H1 (cell line): Measurements from ENCODE around the gene MANBA. TPM values are rescaled to one million over a fixed set of nuclear protein-coding genes. Genes with fewer than 3 reads are reported as not detected.

Experiments used
- CTCF ChIA-PET: fragments of 300-600 bp; sonication (Branson Sonifier 250); formaldehyde crosslinking; loops from one replicate; lab custom pipeline; 2021; ENCODE audit not compliant: partially characterized antibody; lab: Charles Lee
- POLR2A ChIA-PET: fragments of 300-600 bp; sonication (Branson Sonifier 250); formaldehyde crosslinking; loops from one replicate; lab custom pipeline; 2021; ENCODE audit warnings: inconsistent platforms; ENCODE audit not compliant: partially characterized antibody; lab: Charles Lee
- DNase-seq, 2 experiments: peaks; one replicate each; pipeline versions ENCODE4 v3.0.0 to v3.0.0-alpha.2; 2010 to 2022; ENCODE audit warnings: low spot score in 2 of 2, low read depth in 1 of 2, mixed read lengths in 1 of 2
- FAIRE-seq: peaks from 2 replicates; lab custom pipeline; 2011; peaks lifted over from hg19 to GRCh38; lab: Jason Lieb, UNC
- H2AFZ ChIP-seq: 2 replicates; pipeline ENCODE4 v1.8.1; 2012; ENCODE audit warnings: low read length, inconsistent platforms
- H2AK5ac ChIP-seq: 2 replicates; pipeline ENCODE4 v1.6.1; 2013; ENCODE audit warnings: low read depth, low read length
- H2BK120ac ChIP-seq: replicated peaks from 2 replicates; pipeline ENCODE3; 2013; ENCODE audit warnings: low read depth, low read length, inconsistent platforms
- H2BK12ac ChIP-seq: 2 replicates; pipeline ENCODE4 v1.6.1; 2013; ENCODE audit warnings: low read depth, low read length
- H2BK15ac ChIP-seq: 2 replicates; pipeline ENCODE4 v1.6.1; 2013; ENCODE audit warnings: low read length
- H2BK20ac ChIP-seq: 2 replicates; pipeline ENCODE4 v1.6.1; 2013; ENCODE audit warnings: low read length
- H2BK5ac ChIP-seq: 2 replicates; pipeline ENCODE4 v1.6.1; 2013; ENCODE audit warnings: low read depth, low read length
- H3K14ac ChIP-seq: 2 replicates; pipeline ENCODE4 v1.6.1; 2013; ENCODE audit warnings: inconsistent platforms; ENCODE audit not compliant: insufficient read length
- H3K18ac ChIP-seq: 2 replicates; pipeline ENCODE4 v1.6.1; 2013; ENCODE audit warnings: low read length; ENCODE audit errors: extremely low read depth
- H3K23ac ChIP-seq: 2 replicates; pipeline ENCODE4 v1.6.1; 2013; ENCODE audit warnings: inconsistent platforms; ENCODE audit not compliant: insufficient read length
- H3K23me2 ChIP-seq: 2 replicates; pipeline ENCODE4 v1.6.1; 2013; ENCODE audit warnings: low read depth, low read length
- H3K27ac ChIP-seq: 2 replicates; pipeline ENCODE4 v1.6.1; 2011; ENCODE audit warnings: low read depth, low read length, inconsistent platforms
- H3K27me3 ChIP-seq, 4 experiments: replicated peaks in 1 of 4; 1 replicate in 1 of 4; 2 replicates in 3 of 4; pipeline versions ENCODE4 v1.6.1 to v1.8.1; 2011 to 2013; ENCODE audit warnings: low read length in 3 of 4, mild to moderate bottlenecking in 3 of 4, inconsistent platforms in 2 of 4, mixed read lengths in 2 of 4, moderate library complexity in 1 of 4; ENCODE audit not compliant: control insufficient read depth in 3 of 4, insufficient read depth in 3 of 4; ENCODE audit errors: extremely low read depth in 1 of 4
- H3K36me3 ChIP-seq, 4 experiments: 2 replicates each; pipeline versions ENCODE4 v1.6.1 to v1.8.1; 2011 to 2013; ENCODE audit warnings: mild to moderate bottlenecking in 4 of 4, low read length in 3 of 4, moderate library complexity in 2 of 4, control low read depth in 1 of 4, inconsistent platforms in 1 of 4; ENCODE audit not compliant: insufficient read depth in 4 of 4, control insufficient read depth in 2 of 4
- H3K4ac ChIP-seq: replicated peaks from 2 replicates; pipeline ENCODE3; 2013; ENCODE audit warnings: low read length, low read depth, mixed read lengths, inconsistent platforms; ENCODE audit not compliant: insufficient read length
- H3K4me1 ChIP-seq, 4 experiments: replicated peaks in 1 of 4; 1 replicate in 1 of 4; 2 replicates in 3 of 4; pipeline versions ENCODE4 v1.6.1 to v1.8.1; 2011 to 2013; ENCODE audit warnings: low read length in 3 of 4, inconsistent platforms in 2 of 4, mixed read lengths in 1 of 4; ENCODE audit not compliant: insufficient read depth in 4 of 4, control insufficient read depth in 3 of 4
- H3K4me2 ChIP-seq, 2 experiments: 2 replicates each; pipeline versions ENCODE4 v1.6.1 to v1.8.1; 2011 to 2013; ENCODE audit warnings: low read depth in 2 of 2, low read length in 2 of 2, control low read depth in 1 of 2, inconsistent platforms in 1 of 2, mild to moderate bottlenecking in 1 of 2; ENCODE audit not compliant: insufficient read depth in 1 of 2
- H3K4me3 ChIP-seq, 4 experiments: fragments of 200-600, 300-600 bp in 1 of 4; sonication (generic), shearing (Covaris generic), sonication (Bioruptor Twin) in 1 of 4; 2 replicates each; pipeline versions ENCODE4 v1.5.1 to v1.8.1; 2011 to 2016; ENCODE audit warnings: low read length in 4 of 4, low read depth in 3 of 4, control low read depth in 2 of 4, inconsistent platforms in 2 of 4, mild to moderate bottlenecking in 2 of 4, mixed read lengths in 1 of 4, moderate library complexity in 1 of 4; ENCODE audit not compliant: insufficient read depth in 2 of 4; ENCODE audit errors: extremely low read depth in 1 of 4
- H3K56ac ChIP-seq: replicated peaks from 2 replicates; pipeline ENCODE3; 2013; ENCODE audit warnings: low read depth, mild to moderate bottlenecking, mixed read lengths, low read length, inconsistent platforms; ENCODE audit not compliant: insufficient read length
- H3K79me1 ChIP-seq: 2 replicates; pipeline ENCODE4 v1.6.1; 2013; ENCODE audit warnings: low read depth, low read length, control low read depth
- H3K79me2 ChIP-seq, 2 experiments: 2 replicates each; pipeline versions ENCODE4 v1.6.1 to v1.8.1; 2012 to 2013; ENCODE audit warnings: low read length in 2 of 2, mild to moderate bottlenecking in 2 of 2, inconsistent platforms in 1 of 2; ENCODE audit not compliant: insufficient read depth in 2 of 2, control insufficient read depth in 1 of 2
- H3K9ac ChIP-seq, 4 experiments: replicated peaks in 1 of 4; 1 replicate in 1 of 4; 2 replicates in 3 of 4; pipeline versions ENCODE4 v1.6.1 to v1.8.1; 2011 to 2013; ENCODE audit warnings: low read depth in 3 of 4, low read length in 3 of 4, control low read depth in 2 of 4, mild to moderate bottlenecking in 2 of 4, moderate library complexity in 2 of 4, inconsistent platforms in 1 of 4; ENCODE audit errors: extremely low read depth in 1 of 4
- H3K9me3 ChIP-seq, 2 experiments: 2 replicates each; pipeline versions ENCODE4 v1.6.1 to v1.8.1; 2012 to 2013; ENCODE audit warnings: mild to moderate bottlenecking in 2 of 2, moderate library complexity in 2 of 2, control low read depth in 1 of 2, inconsistent platforms in 1 of 2, low read depth in 1 of 2, low read length in 1 of 2, mixed read lengths in 1 of 2; ENCODE audit not compliant: insufficient read depth in 2 of 2
- H4K20me1 ChIP-seq, 2 experiments: replicated peaks in 1 of 2; 2 replicates each; pipeline versions ENCODE3 to v1.8.1; 2011 to 2013; ENCODE audit warnings: inconsistent platforms in 2 of 2, low read length in 2 of 2, mild to moderate bottlenecking in 1 of 2; ENCODE audit not compliant: insufficient read depth in 2 of 2, control insufficient read depth in 1 of 2
- H4K5ac ChIP-seq: 2 replicates; pipeline ENCODE4 v1.6.1; 2013; ENCODE audit warnings: low read length, low read depth, mixed read lengths, inconsistent platforms; ENCODE audit not compliant: insufficient read length
- H4K8ac ChIP-seq: 2 replicates; pipeline ENCODE4 v1.8.0; 2013; ENCODE audit warnings: mild to moderate bottlenecking, moderate library complexity, low read length, inconsistent platforms; ENCODE audit not compliant: insufficient read depth; ENCODE audit errors: extremely low read depth
- H4K91ac ChIP-seq: replicated peaks from 2 replicates; pipeline ENCODE3; 2013; ENCODE audit warnings: low read length, mixed read lengths, inconsistent platforms; ENCODE audit not compliant: insufficient read length
- RAD21 ChIP-seq, 2 experiments: IDR thresholded peaks in 1 of 2; conservative IDR thresholded peaks in 1 of 2; 2 replicates each; pipeline ENCODE4 v1.6.1; 2011; ENCODE audit warnings: low read depth in 2 of 2, low read length in 2 of 2, improper control_type of control experiment in 1 of 2, inconsistent platforms in 1 of 2, mild to moderate bottlenecking in 1 of 2, moderate library complexity in 1 of 2
- WGBS, 2 experiments: shearing (Covaris generic) in 1 of 2; methylation state at CpG; one replicate each; pipeline versions ENCODE4 v1.1.6 to v1.1.7; 2013 to 2015; ENCODE audit warnings: low lambda C conversion rate in 2 of 2, mixed read lengths in 2 of 2, inconsistent platforms in 1 of 2, low coverage in 1 of 2, missing lambda C conversion rate in 1 of 2; ENCODE audit not compliant: insufficient replicate concordance in 2 of 2, insufficient coverage in 1 of 2, insufficient read length in 1 of 2; ENCODE audit errors: extremely low coverage in 1 of 2, missing lambda C conversion rate in 1 of 2; 5-methylcytosine and 5-hydroxymethylcytosine counted together
- polyA plus RNA-seq, 7 experiments: library from polyadenylated mRNA; depleted of rRNA in 3 of 7; stranded (reverse) in 5 of 7; unstranded in 2 of 7; fragments of >200 nt in 5 of 7; fragments of 200-250 nt in 2 of 7; gene quantifications; 1 replicate in 5 of 7; 2 replicates in 1 of 7; 4 replicates in 1 of 7; pipeline versions ENCODE4 v1.2.1 to v1.2.3, GENCODE V29; 2011 to 2013; ENCODE audit warnings: missing spikeins in 2 of 7, mixed read lengths in 2 of 7
- total RNA-seq: library from RNA; stranded (reverse); fragmentation: NEBNext Ultra II Directional; extraction: Animal tissue kit (Norgen Biotek cat#: 25700); gene quantifications from 2 replicates; pipeline ENCODE4 v1.2.1, GENCODE V29; 2021

The MANBA gene
- total and polyA plus RNA-seq, 2 of the 8 experiments (the other 6 are each of a cell fraction or from before 2014, with no cell fraction given): 22.9 to 27.8 TPM

DNA sequence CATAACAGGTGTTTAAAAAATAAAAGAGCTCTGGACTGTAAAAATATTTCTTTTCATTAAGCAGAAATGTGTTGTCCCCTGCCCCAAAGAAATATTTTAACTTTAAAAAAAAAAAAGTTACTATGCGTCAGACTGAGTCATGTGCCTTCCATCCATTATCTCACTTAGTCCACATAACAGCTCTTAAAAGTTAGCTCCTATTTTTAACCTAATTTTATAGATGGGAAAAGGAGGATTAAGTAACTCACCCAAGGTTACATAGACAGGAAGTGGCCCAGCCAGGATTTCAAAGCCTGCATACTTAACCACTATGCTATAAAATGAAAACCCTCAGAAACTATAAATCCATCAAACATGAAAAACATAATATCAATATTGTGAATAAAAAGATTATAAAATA lies 97.7 kb downstream of the MANBA start:
- peaks cover 0 to 16% (median 1%) of the 10 kb centered on the region in 4 experiments; a peak in 2 of 8 replicates for H3K36me3 ChIP-seq
- no peak for FAIRE-seq
- no peak overlapping the region for H3K27ac ChIP-seq

More for the DNA sequence above, 97.7 kb downstream of the MANBA start:
- Histone ChIP-seq H3K23ac (no peak overlapping the region), H3K56ac (no peak overlapping the region), H2AFZ (no peak overlapping the region), H2BK15ac (no peak overlapping the region), H3K18ac (no peak overlapping the region), H3K4ac (no peak overlapping the region), H3K4me2 (no peak overlapping the region), H3K79me1 (no peaks in the 10 kb centered on the region; the same call in 1 of the 2 replicates), H2BK120ac (no peak overlapping the region), H2BK5ac (no peak overlapping the region), H3K9ac (no peak overlapping the region), H4K8ac (no peak overlapping the region), H3K23me2 (0 out of 2 replicates have a peak, but pooled peaks cover 2% of the 10 kb centered on the region), H3K4me1 (no peaks in the 10 kb centered on the region), H4K91ac (no peak overlapping the region), H2AK5ac (no peak overlapping the region), H2BK12ac (no peak overlapping the region), H4K20me1 (peaks cover 0 to 2% of the 10 kb centered on the region in 2 experiments), H3K14ac (no peak overlapping the region), H4K5ac (no peak overlapping the region), H3K4me3 (no peak overlapping the region), H2BK20ac (no peak overlapping the region), H3K79me2 (no peaks in the 10 kb centered on the region), H3K9me3 (no peaks in the 10 kb centered on the region), H3K27me3 (no peaks in the 10 kb centered on the region)
- DNase-seq: no peak
- ChIA-PET CTCF (no interaction called here), POLR2A (no interaction called here)
- 95% methylated on average over 1 of the region's 1 CpG; no CpG with 5 or more reads in 1 of the 2 experiments for WGBS, 2 experiments
- no peak for TF ChIP-seq RAD21 (IDR thresholded peaks at IDR 0.05 in 1 of 2, conservative IDR thresholded peaks at IDR 0.05 in 1 of 2; ENCODE audit: low read depth in 2 of 2, low read length in 2 of 2)
